WTC11 (cell line): ENCODE measurements around the gene TMED4. TPM values are rescaled to one million over a fixed set of nuclear protein-coding genes. Genes with fewer than 3 reads are reported as not detected.

ENCODE experiments used
- ATAC-seq: fragments of 200-7000 bp; cut with Tn5 transposase; 2 replicates; pipeline ENCODE4 v1.10.0; 2021; ENCODE audit warnings: mild to moderate bottlenecking, moderate library complexity
- CTCF ChIA-PET: fragments of 300-600 bp; sonication (Branson Sonifier 250); formaldehyde crosslinking; loops from one replicate; lab custom pipeline; 2021; ENCODE audit warnings: antibody characterized with exemption; lab: Charles Lee
- POLR2A ChIA-PET: fragments of 350-600 bp; sonication (Branson Sonifier 250); formaldehyde crosslinking; loops from one replicate; lab custom pipeline; 2021; ENCODE audit warnings: antibody characterized with exemption; lab: Charles Lee
- DNase-seq: peaks from one replicate; pipeline ENCODE4 v3.0.0; 2021; ENCODE audit warnings: low spot score
- H3K27ac Mint-ChIP-seq: 2 replicates; pipeline ENCODE4 v1.8.0; 2021; ENCODE audit warnings: mixed read lengths
- H3K27me3 Mint-ChIP-seq: 2 replicates; pipeline ENCODE4 v1.8.0; 2021; ENCODE audit warnings: low read depth, mild to moderate bottlenecking, moderate library complexity, mixed read lengths
- H3K36me3 Mint-ChIP-seq: 2 replicates; pipeline ENCODE4 v1.8.0; 2021; ENCODE audit warnings: mixed read lengths
- H3K4me1 Mint-ChIP-seq: 2 replicates; pipeline ENCODE4 v1.8.0; 2022; ENCODE audit warnings: mixed read lengths
- H3K4me3 Mint-ChIP-seq: 2 replicates; pipeline ENCODE4 v1.8.0; 2021; ENCODE audit warnings: mild to moderate bottlenecking, moderate library complexity, mixed read lengths
- H3K9me3 Mint-ChIP-seq: 2 replicates; pipeline ENCODE4 v1.8.0; 2021; ENCODE audit warnings: mixed read lengths
- AR ChIP-seq: fragments of 250-450 bp; sonication (Bioruptor Pico); IDR thresholded peaks from 2 replicates; pipeline ENCODE4 v1.9.0; 2021; ENCODE audit warnings: mild to moderate bottlenecking
- ESRRA ChIP-seq: sonication (generic); formaldehyde crosslinking; IDR thresholded peaks from 2 replicates; pipeline ENCODE4 v1.8.1; 2022; ENCODE audit warnings: mild to moderate bottlenecking, missing genetic modification reagents, borderline replicate concordance
- NFYB ChIP-seq: sonication (generic); formaldehyde crosslinking; conservative IDR thresholded peaks from 2 replicates; pipeline ENCODE4 v1.8.0; 2022; ENCODE audit warnings: low read depth, missing genetic modification reagents
- NR2C2 ChIP-seq: sonication (generic); formaldehyde crosslinking; IDR thresholded peaks from 2 replicates; pipeline ENCODE4 v1.8.0; 2022; ENCODE audit warnings: mild to moderate bottlenecking, missing genetic modification reagents
- OVOL2 ChIP-seq: fragments of 250-450 bp; sonication (Bioruptor Pico); IDR thresholded peaks from 2 replicates; pipeline ENCODE4 v1.9.0; 2021; ENCODE audit warnings: mild to moderate bottlenecking, borderline replicate concordance
- SP1 ChIP-seq: sonication (generic); formaldehyde crosslinking; conservative IDR thresholded peaks from 2 replicates; pipeline ENCODE4 v1.8.1; 2022; ENCODE audit warnings: missing genetic modification reagents
- USF2 ChIP-seq: sonication (generic); formaldehyde crosslinking; IDR thresholded peaks from 2 replicates; pipeline ENCODE4 v1.8.1; 2023; ENCODE audit warnings: mild to moderate bottlenecking, missing genetic modification reagents, moderate library complexity
- ZBTB43 ChIP-seq: sonication (generic); formaldehyde crosslinking; IDR thresholded peaks from 2 replicates; pipeline ENCODE4 v1.8.1; 2023; ENCODE audit warnings: mild to moderate bottlenecking, missing genetic modification reagents
- ZNF317 ChIP-seq: sonication (generic); formaldehyde crosslinking; IDR thresholded peaks from 2 replicates; pipeline ENCODE4 v1.8.1; 2023; ENCODE audit warnings: low read depth, mild to moderate bottlenecking, moderate library complexity, missing genetic modification reagents, borderline replicate concordance
- ZNF425 ChIP-seq: fragments of 250-450 bp; sonication (Bioruptor Pico); conservative IDR thresholded peaks from 2 replicates; pipeline ENCODE4 v1.9.0; 2021; ENCODE audit warnings: mild to moderate bottlenecking
- total RNA-seq: library from RNA; stranded (reverse); gene quantifications from 3 replicates; pipeline ENCODE4 v1.2.3, GENCODE V29; 2021
- TF ChIP-seq, protein P1 (sequence below): sonication (generic); formaldehyde crosslinking; IDR thresholded peaks from 2 replicates; pipeline ENCODE4 v1.8.1; 2022; ENCODE audit warnings: mild to moderate bottlenecking, missing genetic modification reagents, moderate library complexity, borderline replicate concordance
- TF ChIP-seq, protein P2 (sequence below): fragments of 200-600 bp; IDR thresholded peaks from 2 replicates; pipeline ENCODE4 v1.8.0; 2022; ENCODE audit warnings: antibody characterized with exemption
- TF ChIP-seq, protein P3 (sequence below): fragments of 250-450 bp; sonication (Bioruptor Pico); IDR thresholded peaks from 2 replicates; pipeline ENCODE4 v1.9.0; 2021; ENCODE audit warnings: mild to moderate bottlenecking, borderline replicate concordance
- TF ChIP-seq, protein P4 (sequence below): sonication (generic); formaldehyde crosslinking; IDR thresholded peaks from 2 replicates; pipeline ENCODE4 v1.8.0; 2023; ENCODE audit warnings: missing genetic modification reagents, mild to moderate bottlenecking, borderline replicate concordance

Gene TMED4
- total RNA-seq, 1 experiment from 2014 or later = 58.6 TPM

DNA sequence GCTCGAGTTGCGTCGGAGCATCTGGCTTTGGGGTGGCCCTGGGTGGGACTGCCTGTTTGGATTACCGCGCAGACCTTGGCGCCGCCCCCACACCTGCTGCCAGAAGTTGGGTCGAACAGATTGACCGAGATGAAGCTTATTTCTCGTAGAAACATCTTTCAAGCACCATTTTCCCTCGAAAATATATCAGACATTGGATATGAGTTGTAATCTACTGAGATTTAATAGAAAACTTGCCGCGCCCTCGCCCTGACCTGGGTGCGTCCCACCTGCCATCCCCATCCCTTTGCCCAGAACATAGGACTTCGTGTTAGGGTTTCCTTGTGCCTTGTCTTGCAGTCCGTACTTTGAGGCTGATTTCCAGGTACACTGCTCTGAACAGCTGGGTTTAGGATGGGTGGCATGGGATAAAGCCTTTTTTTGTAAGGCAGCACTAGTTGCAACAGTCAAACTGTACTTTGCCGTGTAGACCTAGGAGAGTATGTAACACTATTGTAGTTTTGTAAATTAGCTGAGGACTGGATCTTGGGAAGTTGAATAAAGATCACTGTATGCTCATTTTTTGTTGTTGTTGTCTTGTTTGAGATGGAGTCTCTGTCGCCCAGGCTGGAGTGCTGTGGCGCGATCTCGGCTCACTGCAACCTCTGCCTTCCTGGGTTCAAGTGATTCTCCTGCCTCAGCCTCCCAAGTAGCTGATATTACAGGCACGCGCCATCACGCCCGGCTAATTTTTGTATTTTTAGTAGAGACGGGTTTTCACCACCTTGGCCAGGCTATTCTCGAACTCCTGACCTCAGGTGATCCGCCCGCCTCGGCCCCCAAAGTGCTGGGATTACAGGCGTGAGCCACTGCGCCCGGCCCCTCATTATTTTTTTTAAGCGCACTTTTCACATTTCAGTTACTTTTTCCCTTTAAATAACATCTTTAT is 25.4 kb upstream of the TMED4 start:
- CTCF ChIA-PET = interaction anchor here (1.0 to 1.4 kb wide), 2 partner anchors 15 to 42 kb away, joined by 3 to 8 read pairs; no protein-coding TSS in a partner anchor
- peaks cover 15% of the 10 kb centered on the region for H3K4me1 Mint-ChIP-seq
- ATAC-seq (no peak), DNase-seq (no peak)
- POLR2A ChIA-PET = interaction anchor here (0.6 to 1.7 kb wide), 7 partner anchors 25 to 380 kb away, joined by 3 to 7 read pairs (median 4); partner anchors contain the start of genes DDX56, H2AZ2 and TMED4
- no peaks in the 10 kb centered on the region for H3K27me3 Mint-ChIP-seq
- H3K9me3 Mint-ChIP-seq = no peaks in the 10 kb centered on the region
- H3K36me3 Mint-ChIP-seq = no peaks in the 10 kb centered on the region
- peak overlapping the region; percentile 99 for H3K27ac Mint-ChIP-seq
- H3K4me3 Mint-ChIP-seq = peak overlapping the region; percentile 87
- TF ChIP-seq ZNF425 (CRISPR knock-in tag) (no peak), USF2 (no peak), NFYB (CRISPR knock-in tag) (no peak), AR (CRISPR knock-in tag) (no peak), NR2C2 (0 out of 2 replicates have a peak, but pooled peaks have one; percentile 55), ZNF317 (CRISPR knock-in tag) (no peak), ESRRA (CRISPR knock-in tag) (no peak), ZBTB43 (CRISPR knock-in tag) (0 out of 2 replicates have a peak, but pooled peaks have one; percentile 18), SP1 (CRISPR knock-in tag) (no peak), OVOL2 (CRISPR knock-in tag) (no peak)
- TF ChIP-seq, protein P1, sequence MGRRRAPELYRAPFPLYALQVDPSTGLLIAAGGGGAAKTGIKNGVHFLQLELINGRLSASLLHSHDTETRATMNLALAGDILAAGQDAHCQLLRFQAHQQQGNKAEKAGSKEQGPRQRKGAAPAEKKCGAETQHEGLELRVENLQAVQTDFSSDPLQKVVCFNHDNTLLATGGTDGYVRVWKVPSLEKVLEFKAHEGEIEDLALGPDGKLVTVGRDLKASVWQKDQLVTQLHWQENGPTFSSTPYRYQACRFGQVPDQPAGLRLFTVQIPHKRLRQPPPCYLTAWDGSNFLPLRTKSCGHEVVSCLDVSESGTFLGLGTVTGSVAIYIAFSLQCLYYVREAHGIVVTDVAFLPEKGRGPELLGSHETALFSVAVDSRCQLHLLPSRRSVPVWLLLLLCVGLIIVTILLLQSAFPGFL = no peak
- TF ChIP-seq, protein P2, sequence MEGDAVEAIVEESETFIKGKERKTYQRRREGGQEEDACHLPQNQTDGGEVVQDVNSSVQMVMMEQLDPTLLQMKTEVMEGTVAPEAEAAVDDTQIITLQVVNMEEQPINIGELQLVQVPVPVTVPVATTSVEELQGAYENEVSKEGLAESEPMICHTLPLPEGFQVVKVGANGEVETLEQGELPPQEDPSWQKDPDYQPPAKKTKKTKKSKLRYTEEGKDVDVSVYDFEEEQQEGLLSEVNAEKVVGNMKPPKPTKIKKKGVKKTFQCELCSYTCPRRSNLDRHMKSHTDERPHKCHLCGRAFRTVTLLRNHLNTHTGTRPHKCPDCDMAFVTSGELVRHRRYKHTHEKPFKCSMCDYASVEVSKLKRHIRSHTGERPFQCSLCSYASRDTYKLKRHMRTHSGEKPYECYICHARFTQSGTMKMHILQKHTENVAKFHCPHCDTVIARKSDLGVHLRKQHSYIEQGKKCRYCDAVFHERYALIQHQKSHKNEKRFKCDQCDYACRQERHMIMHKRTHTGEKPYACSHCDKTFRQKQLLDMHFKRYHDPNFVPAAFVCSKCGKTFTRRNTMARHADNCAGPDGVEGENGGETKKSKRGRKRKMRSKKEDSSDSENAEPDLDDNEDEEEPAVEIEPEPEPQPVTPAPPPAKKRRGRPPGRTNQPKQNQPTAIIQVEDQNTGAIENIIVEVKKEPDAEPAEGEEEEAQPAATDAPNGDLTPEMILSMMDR = no peak
- TF ChIP-seq, protein P3, sequence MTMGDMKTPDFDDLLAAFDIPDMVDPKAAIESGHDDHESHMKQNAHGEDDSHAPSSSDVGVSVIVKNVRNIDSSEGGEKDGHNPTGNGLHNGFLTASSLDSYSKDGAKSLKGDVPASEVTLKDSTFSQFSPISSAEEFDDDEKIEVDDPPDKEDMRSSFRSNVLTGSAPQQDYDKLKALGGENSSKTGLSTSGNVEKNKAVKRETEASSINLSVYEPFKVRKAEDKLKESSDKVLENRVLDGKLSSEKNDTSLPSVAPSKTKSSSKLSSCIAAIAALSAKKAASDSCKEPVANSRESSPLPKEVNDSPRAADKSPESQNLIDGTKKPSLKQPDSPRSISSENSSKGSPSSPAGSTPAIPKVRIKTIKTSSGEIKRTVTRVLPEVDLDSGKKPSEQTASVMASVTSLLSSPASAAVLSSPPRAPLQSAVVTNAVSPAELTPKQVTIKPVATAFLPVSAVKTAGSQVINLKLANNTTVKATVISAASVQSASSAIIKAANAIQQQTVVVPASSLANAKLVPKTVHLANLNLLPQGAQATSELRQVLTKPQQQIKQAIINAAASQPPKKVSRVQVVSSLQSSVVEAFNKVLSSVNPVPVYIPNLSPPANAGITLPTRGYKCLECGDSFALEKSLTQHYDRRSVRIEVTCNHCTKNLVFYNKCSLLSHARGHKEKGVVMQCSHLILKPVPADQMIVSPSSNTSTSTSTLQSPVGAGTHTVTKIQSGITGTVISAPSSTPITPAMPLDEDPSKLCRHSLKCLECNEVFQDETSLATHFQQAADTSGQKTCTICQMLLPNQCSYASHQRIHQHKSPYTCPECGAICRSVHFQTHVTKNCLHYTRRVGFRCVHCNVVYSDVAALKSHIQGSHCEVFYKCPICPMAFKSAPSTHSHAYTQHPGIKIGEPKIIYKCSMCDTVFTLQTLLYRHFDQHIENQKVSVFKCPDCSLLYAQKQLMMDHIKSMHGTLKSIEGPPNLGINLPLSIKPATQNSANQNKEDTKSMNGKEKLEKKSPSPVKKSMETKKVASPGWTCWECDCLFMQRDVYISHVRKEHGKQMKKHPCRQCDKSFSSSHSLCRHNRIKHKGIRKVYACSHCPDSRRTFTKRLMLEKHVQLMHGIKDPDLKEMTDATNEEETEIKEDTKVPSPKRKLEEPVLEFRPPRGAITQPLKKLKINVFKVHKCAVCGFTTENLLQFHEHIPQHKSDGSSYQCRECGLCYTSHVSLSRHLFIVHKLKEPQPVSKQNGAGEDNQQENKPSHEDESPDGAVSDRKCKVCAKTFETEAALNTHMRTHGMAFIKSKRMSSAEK (CRISPR knock-in tag) = no peak
- TF ChIP-seq, protein P4, sequence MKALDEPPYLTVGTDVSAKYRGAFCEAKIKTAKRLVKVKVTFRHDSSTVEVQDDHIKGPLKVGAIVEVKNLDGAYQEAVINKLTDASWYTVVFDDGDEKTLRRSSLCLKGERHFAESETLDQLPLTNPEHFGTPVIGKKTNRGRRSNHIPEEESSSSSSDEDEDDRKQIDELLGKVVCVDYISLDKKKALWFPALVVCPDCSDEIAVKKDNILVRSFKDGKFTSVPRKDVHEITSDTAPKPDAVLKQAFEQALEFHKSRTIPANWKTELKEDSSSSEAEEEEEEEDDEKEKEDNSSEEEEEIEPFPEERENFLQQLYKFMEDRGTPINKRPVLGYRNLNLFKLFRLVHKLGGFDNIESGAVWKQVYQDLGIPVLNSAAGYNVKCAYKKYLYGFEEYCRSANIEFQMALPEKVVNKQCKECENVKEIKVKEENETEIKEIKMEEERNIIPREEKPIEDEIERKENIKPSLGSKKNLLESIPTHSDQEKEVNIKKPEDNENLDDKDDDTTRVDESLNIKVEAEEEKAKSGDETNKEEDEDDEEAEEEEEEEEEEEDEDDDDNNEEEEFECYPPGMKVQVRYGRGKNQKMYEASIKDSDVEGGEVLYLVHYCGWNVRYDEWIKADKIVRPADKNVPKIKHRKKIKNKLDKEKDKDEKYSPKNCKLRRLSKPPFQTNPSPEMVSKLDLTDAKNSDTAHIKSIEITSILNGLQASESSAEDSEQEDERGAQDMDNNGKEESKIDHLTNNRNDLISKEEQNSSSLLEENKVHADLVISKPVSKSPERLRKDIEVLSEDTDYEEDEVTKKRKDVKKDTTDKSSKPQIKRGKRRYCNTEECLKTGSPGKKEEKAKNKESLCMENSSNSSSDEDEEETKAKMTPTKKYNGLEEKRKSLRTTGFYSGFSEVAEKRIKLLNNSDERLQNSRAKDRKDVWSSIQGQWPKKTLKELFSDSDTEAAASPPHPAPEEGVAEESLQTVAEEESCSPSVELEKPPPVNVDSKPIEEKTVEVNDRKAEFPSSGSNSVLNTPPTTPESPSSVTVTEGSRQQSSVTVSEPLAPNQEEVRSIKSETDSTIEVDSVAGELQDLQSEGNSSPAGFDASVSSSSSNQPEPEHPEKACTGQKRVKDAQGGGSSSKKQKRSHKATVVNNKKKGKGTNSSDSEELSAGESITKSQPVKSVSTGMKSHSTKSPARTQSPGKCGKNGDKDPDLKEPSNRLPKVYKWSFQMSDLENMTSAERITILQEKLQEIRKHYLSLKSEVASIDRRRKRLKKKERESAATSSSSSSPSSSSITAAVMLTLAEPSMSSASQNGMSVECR (CRISPR knock-in tag) = no peak
